GM23248 (cell line): ENCODE results near the gene CAMKMT.

Experiments
- EZH2 ChIP-seq: fragments of 200-600 bp; sonication (generic); IDR thresholded peaks from 2 replicates; pipeline ENCODE4 v1.6.1; 2018; ENCODE audit warnings: antibody characterized with exemption, mild to moderate bottlenecking; ENCODE audit not compliant: insufficient read depth, poor library complexity, severe bottlenecking
- EZH2phosphoT487 ChIP-seq: fragments of 200-600 bp; sonication (generic); IDR thresholded peaks from 2 replicates; pipeline ENCODE4 v1.6.1; 2018; ENCODE audit warnings: antibody characterized with exemption, moderate library complexity, mild to moderate bottlenecking, low read depth; ENCODE audit not compliant: insufficient read depth

DNA sequence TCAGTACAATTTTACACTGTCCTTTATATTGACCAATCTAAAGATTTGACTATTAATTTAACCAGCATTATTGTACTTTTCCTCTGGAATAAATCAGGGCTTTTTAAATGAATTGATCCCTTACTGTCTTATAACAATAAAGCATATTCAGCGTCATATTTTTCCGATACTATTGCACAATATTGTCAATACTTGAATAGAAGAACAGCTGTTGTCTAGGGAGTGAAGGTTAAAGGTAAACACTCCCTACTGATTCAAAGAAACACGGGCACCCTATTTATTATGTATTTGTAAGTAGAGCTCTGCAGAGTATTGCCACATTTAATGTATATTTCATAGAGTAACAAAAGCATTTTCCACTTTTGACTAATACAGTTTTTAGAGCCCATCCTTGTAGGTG is 134.4 kb downstream of the CAMKMT start:
- TF ChIP-seq EZH2: no peak
- no peak for TF ChIP-seq EZH2phosphoT487
